Measurements from ENCODE around the gene CCIN.
"Not testable (repeated sequence)": the region's sequence is repeated elsewhere in the genome, so short reads cannot be mapped to it uniquely, and the experiment has no call there.

Gene CCIN

GRCh38 chr9:36169166-36169565 is at the start of gene CCIN:
CCIN (plus strand) TSS chr9:36169388; CDS start chr9:36169503, 115 bp downstream.
- no peak for DNase-seq

DNA sequence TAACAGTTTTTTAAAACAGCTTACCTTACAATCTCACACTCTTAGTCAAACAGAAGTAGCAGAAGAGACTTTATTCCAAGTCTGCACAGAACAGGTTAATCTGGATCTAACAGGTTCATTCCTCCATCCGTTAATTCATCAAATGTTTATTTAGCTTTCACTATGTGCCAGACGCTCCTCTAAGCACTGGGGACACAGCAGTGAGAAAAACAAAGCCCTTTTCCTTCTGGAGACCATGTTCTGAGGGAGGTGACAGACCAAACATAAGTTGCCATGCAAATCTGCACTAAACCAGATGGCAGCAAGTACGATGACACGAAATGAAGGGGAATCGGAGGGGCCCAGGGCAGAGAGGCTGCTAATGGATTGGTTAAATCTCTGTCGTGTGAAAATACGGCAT is 49.7 kb upstream of the CCIN start:
- no peak for DNase-seq

DNA sequence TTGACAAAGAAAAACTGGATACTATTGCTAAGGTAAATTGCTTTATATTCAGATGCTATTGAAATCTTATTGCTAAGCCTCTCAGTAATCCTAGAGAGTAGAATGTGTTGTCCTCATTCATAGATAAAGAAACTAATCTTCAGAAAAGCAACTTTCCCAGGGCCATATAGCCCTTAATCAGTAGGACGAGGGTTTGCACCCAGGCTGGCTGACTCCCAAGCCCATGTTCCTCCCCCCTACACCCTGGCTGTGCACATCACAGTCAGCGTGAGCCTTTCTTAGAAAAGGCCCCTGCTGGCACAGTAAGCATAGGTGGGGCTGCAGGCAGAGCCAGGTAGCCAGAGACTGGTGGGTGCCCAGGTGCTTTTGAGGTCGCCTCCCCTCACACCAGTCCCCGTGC is 48.5 kb upstream of the CCIN start:
- DNase-seq: no peak

- DNase-seq: no peak
Observed at GRCh38 chr9:36121971-36122370, 47.2 kb upstream of the CCIN start.

DNA sequence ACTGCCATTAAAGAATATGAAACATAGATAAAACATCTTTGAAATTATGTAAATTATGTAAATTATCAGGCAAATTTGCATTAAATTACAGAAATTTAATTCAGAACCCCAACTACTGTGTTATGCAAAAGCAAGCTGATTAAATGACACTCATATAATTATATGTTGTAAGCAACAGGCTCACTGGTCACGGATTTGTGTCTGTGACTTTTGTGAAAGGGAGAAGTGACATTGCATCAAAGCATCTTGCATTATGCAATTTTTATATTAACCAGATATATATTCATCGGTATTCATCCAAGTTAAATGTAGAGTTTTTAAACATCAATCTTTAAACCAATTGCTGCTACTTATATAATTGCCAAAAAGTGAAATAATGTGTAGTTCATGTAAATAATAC is 45.7 kb upstream of the CCIN start:
- DNase-seq: no peak

- DNase-seq: no peak
Observed at GRCh38 chr9:36125062-36125855, 43.9 kb upstream of the CCIN start.

DNA sequence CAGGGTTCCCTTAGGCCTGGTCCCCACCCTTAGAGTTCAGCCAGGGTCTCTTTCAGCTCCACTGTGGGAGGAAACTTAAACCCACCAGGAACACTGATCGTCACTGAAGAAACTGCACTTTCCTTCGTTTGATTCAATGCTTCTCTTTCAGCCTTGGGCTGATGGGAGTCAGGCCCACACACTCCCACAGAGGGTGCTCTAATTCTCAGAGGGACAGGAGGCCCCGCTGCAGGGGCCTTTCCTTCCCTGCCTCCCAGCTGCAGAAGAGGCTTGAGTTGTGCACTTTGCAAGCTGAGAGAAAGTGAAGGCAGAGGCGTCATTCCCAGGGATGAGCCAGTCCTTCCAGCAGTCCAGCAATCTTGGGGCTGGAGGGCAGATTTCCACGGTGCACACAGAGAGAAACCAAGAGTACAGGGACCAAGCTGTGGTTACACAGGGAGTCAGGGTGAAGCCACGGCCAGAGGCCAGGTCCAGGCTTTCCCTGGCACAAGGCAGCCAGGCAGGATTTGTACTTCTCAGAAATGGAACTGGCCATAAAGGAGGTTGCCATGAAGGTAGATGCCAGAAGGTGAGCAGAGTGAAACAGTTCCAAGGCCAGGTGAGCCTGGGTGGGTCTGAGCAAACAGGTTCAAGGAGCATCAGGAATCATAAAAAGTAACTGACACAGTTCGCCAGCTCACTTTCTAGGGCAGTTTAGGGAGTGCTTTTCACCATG is 43.0 kb upstream of the CCIN start:
- DNase-seq: no peak

GRCh38 chr9:36127652-36128244 is 41.4 kb upstream of the CCIN start:
- peak in 1 of 2 donors; percentile 39 for DNase-seq

GRCh38 chr9:36128349-36128748 is 40.8 kb upstream of the CCIN start:
- DNase-seq: no peak

DNA sequence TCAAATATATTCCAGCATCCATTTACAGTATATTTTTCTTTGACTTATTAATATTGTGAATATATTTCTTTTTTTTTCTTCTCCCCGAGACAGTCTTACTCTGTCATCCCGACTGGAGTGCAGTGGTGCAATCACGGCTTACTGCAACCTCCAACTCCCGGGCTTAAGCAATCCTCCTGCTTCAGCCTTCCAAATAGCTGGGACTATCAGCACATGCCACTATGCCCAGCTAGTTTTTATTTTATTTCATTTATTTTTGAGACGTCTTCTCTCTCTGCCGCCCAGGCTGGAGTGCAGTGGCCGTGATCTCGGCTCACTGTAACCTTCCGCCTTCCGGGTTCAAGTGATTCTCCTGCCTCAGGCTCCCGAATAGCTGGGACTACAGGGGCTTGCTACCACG is 40.0 kb upstream of the CCIN start:
- no peak for DNase-seq

DNA sequence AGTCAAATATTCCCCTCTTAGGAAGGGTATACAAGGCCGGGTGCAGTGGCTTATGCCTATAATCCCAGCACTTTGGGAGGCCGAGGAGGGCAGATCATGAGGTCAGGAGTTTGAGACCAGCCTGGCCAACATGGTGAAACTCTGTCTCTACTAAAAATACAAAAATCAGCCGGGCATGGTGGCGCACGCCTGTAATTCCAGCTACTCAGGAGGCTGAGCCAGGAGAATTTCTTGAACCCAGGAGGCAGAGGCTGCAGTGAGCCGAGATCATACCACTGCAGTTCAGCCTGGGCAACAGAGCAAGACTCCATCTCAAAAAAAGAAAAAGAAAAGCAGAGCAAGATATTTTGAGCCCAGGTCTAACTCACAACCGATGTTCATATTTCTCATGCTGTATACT is 37.5 kb upstream of the CCIN start:
- not testable (repeated sequence) for DNase-seq

GRCh38 chr9:36132086-36132485 is 37.1 kb upstream of the CCIN start:
- DNase-seq: no peak

GRCh38 chr9:36134761-36135505 is 34.3 kb upstream of the CCIN start:
- DNase-seq: no peak

- DNase-seq: no peak
Observed at GRCh38 chr9:36135741-36136271, 33.4 kb upstream of the CCIN start.

GRCh38 chr9:36136272-36136893 is 32.8 kb upstream of the CCIN start, which contains the start of gene GLIPR2:
GLIPR2 (plus strand) TSS chr9:36136733; CDS start chr9:36136779, 46 bp downstream.
- peak; percentile 73 to 84 for DNase-seq

- DNase-seq: no peak
Observed at GRCh38 chr9:36136894-36137391, 32.2 kb upstream of the CCIN start.

DNA sequence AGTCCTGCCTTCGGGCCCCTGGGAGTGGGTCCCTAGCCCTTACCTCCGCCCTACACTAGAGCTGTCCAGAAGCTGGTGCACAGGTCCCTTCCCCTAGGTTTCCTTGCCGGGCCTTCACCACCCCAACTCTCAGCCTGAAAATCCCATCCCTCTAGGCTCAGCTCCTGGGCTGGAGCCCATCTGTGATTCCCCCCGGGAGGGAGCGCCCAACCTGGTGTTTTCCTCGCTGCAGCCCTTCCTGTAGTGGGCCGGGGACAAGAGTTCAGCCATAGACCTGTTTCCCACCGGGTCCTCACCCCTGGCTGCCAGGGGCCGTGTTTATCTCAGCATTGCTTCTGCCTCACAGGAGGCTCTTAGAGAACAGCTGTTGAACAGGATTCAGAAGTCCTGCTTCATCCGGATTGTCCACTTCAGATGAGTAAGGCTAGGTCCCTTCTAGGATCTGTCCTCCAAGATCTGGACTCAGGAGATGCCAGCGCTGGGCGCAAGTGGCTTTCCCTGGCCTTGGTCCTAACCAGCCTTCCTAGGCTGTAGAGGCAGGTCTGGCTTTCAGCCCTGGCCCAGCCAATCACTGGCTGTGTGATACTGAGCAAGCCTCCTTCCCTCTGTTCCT is 31.7 kb upstream of the CCIN start:
- DNase-seq: no peak

- no peak for DNase-seq
Observed at GRCh38 chr9:36138496-36138895, 30.7 kb upstream of the CCIN start.

- DNase-seq: no peak
Observed at GRCh38 chr9:36138901-36139300, 30.3 kb upstream of the CCIN start.

DNA sequence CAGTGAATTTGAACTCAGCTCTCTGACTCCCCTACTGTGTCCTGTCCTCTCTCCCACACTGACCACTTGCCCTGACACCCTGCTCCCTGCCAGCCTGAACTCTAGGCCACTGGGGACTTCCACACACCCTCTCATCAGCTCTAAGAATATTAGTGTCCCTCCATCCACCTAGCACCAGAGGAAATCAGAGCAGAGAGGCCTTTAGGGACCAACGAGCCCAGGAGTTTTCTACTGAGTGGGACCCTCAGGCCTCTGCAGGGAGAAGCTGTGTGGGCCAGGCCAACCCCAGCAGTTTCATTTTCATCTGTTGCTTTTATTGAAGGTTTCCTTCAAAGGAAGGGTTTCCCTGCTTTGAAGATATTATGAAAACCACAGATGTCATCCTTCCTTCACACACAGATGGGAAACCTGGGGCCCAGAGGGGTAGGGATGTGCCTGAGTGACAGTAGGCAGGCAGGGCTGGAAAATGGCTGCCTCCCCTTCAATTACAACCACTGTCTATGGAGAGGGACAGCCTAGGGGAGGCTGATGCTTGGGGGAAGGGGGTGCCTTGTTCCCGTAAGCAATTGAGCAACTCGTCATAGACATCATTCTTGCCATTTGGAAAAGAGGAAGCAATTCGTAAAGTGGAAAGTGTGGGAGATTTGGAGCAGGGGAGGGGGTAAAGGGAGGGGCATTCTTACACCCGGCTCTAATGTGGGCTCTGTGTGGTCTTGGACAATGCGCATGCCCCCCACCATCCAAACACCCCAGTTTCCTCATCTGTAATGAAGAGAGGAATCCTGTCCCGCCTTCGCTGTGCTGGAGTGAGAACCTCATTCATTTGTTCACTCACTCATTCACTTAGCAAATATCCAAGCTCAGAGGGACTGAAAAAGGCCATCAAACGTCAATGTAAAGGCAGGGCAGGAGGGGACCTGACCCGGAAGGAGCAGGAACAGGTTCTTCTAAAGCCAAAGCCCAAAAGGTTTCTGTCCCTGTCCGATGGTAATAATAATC is 28.8 kb upstream of the CCIN start:
- peak; percentile 64 to 65 for DNase-seq

Data from CD4-positive, alpha-beta T cell treated with Interferon alpha-2 for 1 hour (primary cell).